Bronchial epithelial cell (primary cell): ENCODE data around the gene KY. TPM values are rescaled to one million over a fixed set of nuclear protein-coding genes. Genes with fewer than 3 reads are reported as not detected.
A peak's percentile ranks its signal among the peaks of the same experiment; 100 is the strongest.

Experiments
- DNase-seq: peaks from one replicate; pipeline ENCODE4 v3.0.0-alpha.2; 2010; ENCODE audit warnings: low read depth
- FAIRE-seq: peaks from 2 replicates; lab custom pipeline; 2011; peaks lifted over from hg19 to GRCh38; lab: Jason Lieb, UNC
- H3K27me3 ChIP-seq: 2 replicates; pipeline ENCODE4 v1.5.1; 2011; ENCODE audit warnings: low read length; ENCODE audit not compliant: control insufficient read depth, insufficient read depth
- H3K36me3 ChIP-seq: 2 replicates; pipeline ENCODE4 v1.5.1; 2011; ENCODE audit warnings: low read length; ENCODE audit not compliant: control insufficient read depth, insufficient read depth
- H3K4me3 ChIP-seq: 2 replicates; pipeline ENCODE4 v1.5.1; 2011; ENCODE audit warnings: mild to moderate bottlenecking, low read depth, low read length, control low read depth
- CTCF ChIP-seq: IDR thresholded peaks from 2 replicates; pipeline ENCODE4 v1.5.1; 2011; ENCODE audit warnings: mild to moderate bottlenecking, moderate library complexity, low read length, control low read depth, inconsistent platforms; ENCODE audit not compliant: insufficient read depth, severe bottlenecking
- total RNA-seq: library from RNA; depleted of rRNA; stranded (reverse); fragments of >200 nt; gene quantifications from 2 replicates; pipeline ENCODE4 v1.2.1, GENCODE V29; 2014

The KY gene
- total RNA-seq, 1 donor from 2014 or later = not detected

- H3K4me3 ChIP-seq = no peak overlapping the region
These were observed 4.7 kb downstream of the KY start for GRCh38 chr3:134646086-134646485.

GRCh38 chr3:134645515-134645914 is 5.3 kb downstream of the KY start:
- DNase-seq (no peak), FAIRE-seq (no peak)
- Histone ChIP-seq H3K4me3 (no peak overlapping the region), H3K36me3 (no peaks in the 10 kb centered on the region), H3K27me3 (no peaks in the 10 kb centered on the region)
- TF ChIP-seq CTCF = no peak

More at GRCh38 chr3:134646086-134646485, 4.7 kb downstream of the KY start:
- FAIRE-seq (no peak), DNase-seq (no peak)
- no peak for TF ChIP-seq CTCF
- Histone ChIP-seq H3K27me3 (no peaks in the 10 kb centered on the region), H3K36me3 (no peaks in the 10 kb centered on the region)

GRCh38 chr3:134644731-134645514 is 5.9 kb downstream of the KY start:
- H3K4me3 ChIP-seq = no peak overlapping the region
- H3K36me3 ChIP-seq = no peaks in the 10 kb centered on the region
- no peak for DNase-seq
- TF ChIP-seq CTCF = no peak
- no peaks in the 10 kb centered on the region for H3K27me3 ChIP-seq
- no peak for FAIRE-seq

GRCh38 chr3:134643150-134643675 is 7.6 kb downstream of the KY start:
- DNase-seq = no peak
- TF ChIP-seq CTCF = no peak
- Histone ChIP-seq H3K36me3 (no peaks in the 10 kb centered on the region), H3K4me3 (no peak overlapping the region), H3K27me3 (no peaks in the 10 kb centered on the region)
- FAIRE-seq = no peak

GRCh38 chr3:134642445-134643149 is 8.2 kb downstream of the KY start:
- DNase-seq (no peak), FAIRE-seq (peak; percentile 47)
- TF ChIP-seq CTCF = no peak
- Histone ChIP-seq H3K27me3 (no peaks in the 10 kb centered on the region), H3K4me3 (no peak overlapping the region), H3K36me3 (no peaks in the 10 kb centered on the region)
